Psoas muscle (tissue), 8 donors: ENCODE data around the gene KRT5. TPM values are rescaled to one million over a fixed set of nuclear protein-coding genes. Genes with fewer than 3 reads are reported as not detected.

ENCODE experiments used
- ATAC-seq, 4 donors: fragments of 200-7000 bp; cut with Tn5 transposase; one replicate each; pipeline ENCODE4 v1.9.1; 2020; ENCODE audit warnings: moderate library complexity in 3 of 4, mild to moderate bottlenecking in 2 of 4
- DNase-seq, 2 donors: peaks; one replicate each; pipeline ENCODE4 v3.0.0-alpha.2; 2020
- H3K27ac ChIP-seq: fragments of 200-600 bp; one replicate; pipeline ENCODE4 v1.8.0; 2022
- H3K27me3 ChIP-seq, 3 donors: fragments of 200-600 bp in 1 of 3; one replicate each; pipeline versions ENCODE4 v1.6.1 to v1.8.0; 2013 to 2022; ENCODE audit warnings: low read length in 2 of 3, mild to moderate bottlenecking in 2 of 3, moderate library complexity in 1 of 3; ENCODE audit not compliant: insufficient read depth in 3 of 3
- H3K36me3 ChIP-seq, 2 donors: fragments of 200-600 bp in 1 of 2; one replicate each; pipeline versions ENCODE4 v1.6.1 to v1.8.0; 2013 to 2022; ENCODE audit warnings: low read depth in 1 of 2, mild to moderate bottlenecking in 1 of 2, moderate library complexity in 1 of 2; ENCODE audit not compliant: insufficient read depth in 1 of 2
- H3K4me1 ChIP-seq: fragments of 200-600 bp; one replicate; pipeline ENCODE4 v1.8.0; 2022
- H3K4me3 ChIP-seq: fragments of 200-600 bp; one replicate; pipeline ENCODE4 v1.8.0; 2022; ENCODE audit warnings: mild to moderate bottlenecking
- H3K9me3 ChIP-seq: fragments of 200-600 bp; one replicate; pipeline ENCODE4 v1.8.0; 2022
- CTCF ChIP-seq: fragments of 200-600 bp; IDR thresholded peaks from one replicate; pipeline ENCODE4 v1.8.0; 2022; ENCODE audit warnings: antibody characterized with exemption
- WGBS, 3 donors: extraction: QIAGEN DNeasy Blood & Tissue Kit; methylation state at CpG; one replicate each; pipeline versions ENCODE4 v1.1.6 to v1.1.7; 2013; 5-methylcytosine and 5-hydroxymethylcytosine counted together
- intact Hi-C, 2 donors: fragments of 100-400 bp; cut with DNase I; formaldehyde crosslinking; loops; one replicate each; pipeline versions ENCODE4 v1.11.0 to v1.14.2; 2022
- long read RNA-seq, 2 donors: library from polyadenylated mRNA; unstranded; transcript quantifications; one replicate each; pipeline ENCODE4 v2.0.0, GENCODE V29; 2021
- polyA plus RNA-seq, 3 donors: library from polyadenylated mRNA; stranded (reverse); fragments of 200-250 nt; gene quantifications; one replicate each; pipeline ENCODE4 v1.2.3, GENCODE V29; 2013
- total RNA-seq, 4 donors: library from RNA; stranded (reverse); fragmentation: NEBNext Ultra II Directional in 2 of 4; extraction: Animal tissue kit (Norgen Biotek cat#: 25700) in 2 of 4; gene quantifications; one replicate each; pipeline versions ENCODE4 v1.2.1 to v1.2.4, GENCODE V29; 2021 to 2023
- donor health status: healthy with polysubstance abuse.
- donor health status: DM: no; HTN: no; CAD: no; lungs with moderate emphysema.
- donor health status: Bipolar disorder and iron deficiency.
- donor health status: healthy.
- donor health status: DM: yes; HTN: yes; CAD: no.
- donor health status: DM: no; HTN: no; CAD: no.
- donor health status: DM: no; HTN: no; CAD: no.
- donor health status: DM: yes; HTN: yes; CAD: no.

Gene KRT5
- total RNA-seq (1 to 10 TPM in 1 of 4 donors, under 1 TPM in 2, not detected in 1; 0.61 to 1.4 (median 0.85) TPM), polyA plus RNA-seq (under 1 TPM; 0.21 to 0.86 (median 0.48) TPM)
- long read RNA-seq, donor 1, result 0 reads
- long read RNA-seq, donor 2, result 0 reads

GRCh38 chr12:52519826-52520662 lies at the start of gene KRT5:
KRT5 (minus strand) TSS chr12:52520394; CDS start chr12:52520296, 98 bp downstream.
- intact Hi-C loops, result no loop called here
- WGBS, 3 donors, result 87 to 88% (median 87%) methylated on average over 29 of the region's 29 CpGs
- Histone ChIP-seq H3K27ac (no peak within 1 kb of the TSS), H3K4me3 (no peak within 1 kb of the TSS), H3K9me3 (no peaks in the 10 kb centered on the region), H3K36me3 (no peaks in the 10 kb centered on the region), H3K4me1 (no peaks in the 10 kb centered on the region), H3K27me3 (peaks cover 0 to 14% (median 2%) of the 10 kb centered on the region in 3 donors)
- no peak for TF ChIP-seq CTCF
- ATAC-seq (no peak), DNase-seq (no peak)

DNA sequence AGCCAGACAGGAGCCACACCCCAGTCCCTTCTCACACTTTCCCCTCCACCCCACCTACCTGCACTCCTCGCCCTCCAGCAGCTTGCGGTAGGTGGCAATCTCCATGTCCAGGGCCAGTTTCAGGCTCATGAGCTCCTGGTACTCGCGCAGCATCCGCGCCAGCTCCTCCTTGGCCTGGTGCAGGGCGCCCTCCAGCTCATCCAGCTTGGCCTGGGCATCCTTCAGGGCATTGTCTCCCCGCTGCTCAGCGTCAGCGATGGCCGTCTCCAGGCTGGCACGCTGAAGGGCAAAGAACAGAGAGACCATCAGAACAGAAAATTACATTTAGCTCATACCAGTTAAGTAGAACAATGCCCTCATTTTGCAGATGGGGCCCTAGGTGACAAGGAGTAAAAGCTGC lies 47.9 kb upstream of the KRT5 start:
- Histone ChIP-seq H3K4me1 (no peaks in the 10 kb centered on the region), H3K36me3 (no peaks in the 10 kb centered on the region), H3K27ac (no peak overlapping the region), H3K27me3 (peaks cover 0 to 15% (median 10%) of the 10 kb centered on the region in 3 donors), H3K9me3 (no peaks in the 10 kb centered on the region), H3K4me3 (no peak overlapping the region)
- no peak for TF ChIP-seq CTCF
- intact Hi-C loops, result no loop called here
- DNase-seq, result no peak
- no peak for ATAC-seq
- 86 to 93% (median 89%) methylated on average over 12 of the region's 12 CpGs for WGBS, 3 donors

GRCh38 chr12:52566847-52567291 lies 46.7 kb upstream of the KRT5 start:
- ATAC-seq (no peak), DNase-seq (no peak)
- Histone ChIP-seq H3K27ac (no peak overlapping the region), H3K27me3 (peaks cover 0 to 11% (median 5%) of the 10 kb centered on the region in 3 donors), H3K4me3 (no peak overlapping the region), H3K4me1 (no peaks in the 10 kb centered on the region), H3K9me3 (no peaks in the 10 kb centered on the region), H3K36me3 (no peaks in the 10 kb centered on the region)
- intact Hi-C loops, result no loop called here
- TF ChIP-seq CTCF, result no peak
- WGBS, 3 donors, result 84 to 92% (median 84%) methylated on average over 6 to 8 of the region's 8 CpGs

DNA sequence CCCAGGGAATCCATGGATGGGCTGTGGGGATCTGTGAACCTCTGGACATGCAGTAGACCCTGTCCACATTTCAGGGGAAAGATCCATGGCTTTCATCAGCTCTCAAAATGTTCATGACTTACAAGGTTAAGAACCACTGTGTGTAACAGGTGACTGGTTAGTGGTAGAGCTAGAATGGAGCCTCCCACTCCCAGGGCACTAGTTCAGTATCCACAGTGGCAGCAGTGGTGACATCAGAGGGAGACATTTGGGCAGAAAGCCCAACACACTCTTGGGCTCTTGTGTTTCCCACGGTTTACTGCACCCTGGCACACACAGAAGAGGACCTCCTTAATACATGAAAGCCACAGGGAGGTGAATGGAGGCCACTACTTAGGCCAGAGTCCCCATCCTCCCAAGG lies 44.4 kb upstream of the KRT5 start:
- DNase-seq (no peak), ATAC-seq (no peak)
- Histone ChIP-seq H3K4me3 (no peak overlapping the region), H3K27ac (no peak overlapping the region), H3K9me3 (no peaks in the 10 kb centered on the region), H3K36me3 (no peaks in the 10 kb centered on the region), H3K4me1 (no peaks in the 10 kb centered on the region), H3K27me3 (peaks cover 0 to 9% (median 7%) of the 10 kb centered on the region in 3 donors)
- intact Hi-C loops, result no loop called here
- WGBS, 3 donors, result 27 to 40% (median 29%) methylated on average over 1 of the region's 1 CpG
- no peak for TF ChIP-seq CTCF
